IMR-90 (cell line): Measurements from ENCODE around the gene HOXA3. TPM values are rescaled to one million over a fixed set of nuclear protein-coding genes. Genes with fewer than 3 reads are reported as not detected.

Source experiments
- ATAC-seq: fragments of 200-7000 bp; cut with Tn5 transposase; 2 replicates; pipeline ENCODE4 v1.9.1; 2020; ENCODE audit warnings: low read depth, mild to moderate bottlenecking, moderate library complexity
- BruUV-seq: library from RNA; stranded (reverse); fragments of 400-500 nt; replicated peaks from 2 replicates; lab custom pipeline; 2021; lab: Mats Ljungman, UMichigan
- CTCF ChIA-PET: fragments of 300-600 bp; formaldehyde crosslinking; extraction: SDS; loops from one replicate; lab custom pipeline; 2021; ENCODE audit warnings: antibody characterized with exemption; lab: Yijun Ruan, JAX
- POLR2A ChIA-PET: fragments of 300-600 bp; sonication (Branson Sonifier 250); formaldehyde crosslinking; loops from one replicate; lab custom pipeline; 2022; ENCODE audit warnings: antibody characterized with exemption; ENCODE audit not compliant: unreplicated experiment; lab: Charles Lee
- DNase-seq: peaks from one replicate; pipeline ENCODE4 v3.0.0; 2013
- H2AFZ ChIP-seq: replicated peaks from 2 replicates; pipeline ENCODE3; 2013; ENCODE audit warnings: low read length, mild to moderate bottlenecking; ENCODE audit not compliant: poor library complexity
- H2AK5ac ChIP-seq: 2 replicates; pipeline ENCODE4 v1.6.1; 2013; ENCODE audit warnings: low read depth, low read length, inconsistent platforms
- H2AK9ac ChIP-seq: replicated peaks from 2 replicates; pipeline ENCODE3; 2013; ENCODE audit warnings: mild to moderate bottlenecking, low read depth, low read length, moderate library complexity; ENCODE audit not compliant: poor library complexity
- H2BK120ac ChIP-seq: 2 replicates; pipeline ENCODE4 v1.6.1; 2013; ENCODE audit warnings: low read depth, low read length, inconsistent platforms
- H2BK15ac ChIP-seq: 3 replicates; pipeline ENCODE4 v1.6.1; 2013; ENCODE audit warnings: low read depth, low read length, inconsistent platforms
- H2BK20ac ChIP-seq: 2 replicates; pipeline ENCODE4 v1.6.1; 2013; ENCODE audit warnings: low read depth, mild to moderate bottlenecking, inconsistent platforms, low read length, moderate library complexity
- H2BK5ac ChIP-seq: 2 replicates; pipeline ENCODE4 v1.6.1; 2013; ENCODE audit warnings: mild to moderate bottlenecking, low read depth, low read length, inconsistent platforms; ENCODE audit not compliant: poor library complexity, severe bottlenecking
- H3K14ac ChIP-seq: replicated peaks from 2 replicates; pipeline ENCODE4 v1.6.1; 2013; ENCODE audit warnings: low read depth, low read length, inconsistent platforms
- H3K18ac ChIP-seq: 2 replicates; pipeline ENCODE4 v1.6.1; 2013; ENCODE audit warnings: low read depth, low read length, control low read depth
- H3K23ac ChIP-seq: 2 replicates; pipeline ENCODE4 v1.6.1; 2013; ENCODE audit warnings: low read depth, low read length, inconsistent platforms
- H3K27ac ChIP-seq: 2 replicates; pipeline ENCODE4 v1.5.1; 2013; ENCODE audit warnings: mild to moderate bottlenecking, control low read depth, low read length; ENCODE audit not compliant: insufficient read depth
- H3K27me3 ChIP-seq: 2 replicates; pipeline ENCODE4 v1.6.1; 2013; ENCODE audit warnings: low read length; ENCODE audit not compliant: control insufficient read depth, insufficient read depth
- H3K36me3 ChIP-seq: 2 replicates; pipeline ENCODE4 v1.6.1; 2013; ENCODE audit warnings: low read length, mixed read lengths; ENCODE audit not compliant: control insufficient read depth, insufficient read depth
- H3K4ac ChIP-seq: 2 replicates; pipeline ENCODE4 v1.6.1; 2013; ENCODE audit warnings: low read depth, low read length, inconsistent platforms
- H3K4me1 ChIP-seq: 2 replicates; pipeline ENCODE4 v1.6.1; 2013; ENCODE audit warnings: low read length, mixed read lengths; ENCODE audit not compliant: control insufficient read depth, insufficient read depth
- H3K4me2 ChIP-seq: 2 replicates; pipeline ENCODE4 v1.6.1; 2013; ENCODE audit warnings: low read depth, mild to moderate bottlenecking, control low read depth, low read length, moderate library complexity
- H3K4me3 ChIP-seq: 2 replicates; pipeline ENCODE4 v1.5.1; 2013; ENCODE audit warnings: low read depth, mild to moderate bottlenecking, control low read depth, low read length, moderate library complexity; ENCODE audit not compliant: insufficient read depth
- H3K56ac ChIP-seq: 2 replicates; pipeline ENCODE4 v1.6.1; 2013; ENCODE audit warnings: low read length, inconsistent platforms; ENCODE audit not compliant: insufficient read depth; ENCODE audit errors: extremely low read depth
- H3K79me1 ChIP-seq, 2 experiments: 2 replicates each; pipeline ENCODE4 v1.6.1; 2013; ENCODE audit warnings: low read length in 2 of 2, inconsistent platforms in 1 of 2, low read depth in 1 of 2
- H3K9ac ChIP-seq: 2 replicates; pipeline ENCODE4 v1.6.1; 2013; ENCODE audit warnings: low read depth, low read length, control low read depth
- H3K9me1 ChIP-seq: 2 replicates; pipeline ENCODE4 v1.6.1; 2013; ENCODE audit warnings: low read length, inconsistent platforms; ENCODE audit not compliant: insufficient read depth
- H3K9me3 ChIP-seq: 2 replicates; pipeline ENCODE4 v1.6.1; 2013; ENCODE audit warnings: low read length; ENCODE audit not compliant: control insufficient read depth, insufficient read depth
- H4K20me1 ChIP-seq: 2 replicates; pipeline ENCODE4 v1.6.1; 2013; ENCODE audit warnings: low read length, inconsistent platforms; ENCODE audit not compliant: insufficient read depth
- H4K5ac ChIP-seq: 2 replicates; pipeline ENCODE4 v1.6.1; 2013; ENCODE audit warnings: mild to moderate bottlenecking, low read depth, low read length, control low read depth
- H4K8ac ChIP-seq, 2 experiments: 2 replicates each; pipeline ENCODE4 v1.6.1; 2013; ENCODE audit warnings: low read depth in 2 of 2, low read length in 2 of 2, control low read depth in 1 of 2, inconsistent platforms in 1 of 2
- H4K91ac ChIP-seq: 2 replicates; pipeline ENCODE4 v1.6.1; 2013; ENCODE audit warnings: low read depth, low read length, inconsistent platforms; ENCODE audit not compliant: insufficient read depth
- BHLHE40 ChIP-seq: fragments of 150-350 bp; IDR thresholded peaks from 2 replicates; pipeline ENCODE4 v1.6.1; 2016; ENCODE audit warnings: mild to moderate bottlenecking, low read depth, low read length
- CEBPB ChIP-seq: IDR thresholded peaks from 2 replicates; pipeline ENCODE4 v1.6.1; 2012; ENCODE audit warnings: low read depth, low read length, improper control_type of control experiment
- FOS ChIP-seq: fragments of 150-350 bp; IDR thresholded peaks from 2 replicates; pipeline ENCODE4 v1.6.1; 2016; ENCODE audit warnings: low read depth, low read length
- POLR2A ChIP-seq: IDR thresholded peaks from 2 replicates; pipeline ENCODE4 v1.6.1; 2012; ENCODE audit warnings: mild to moderate bottlenecking, low read depth, low read length
- RFX5 ChIP-seq: IDR thresholded peaks from 2 replicates; pipeline ENCODE4 v1.8.0; 2012; ENCODE audit warnings: low read depth, mild to moderate bottlenecking, low read length, moderate library complexity
- WGBS, 2 experiments: methylation state at CpG; one replicate each; pipeline versions ENCODE4 v1.1.5 to v1.1.7; 2013; ENCODE audit warnings: missing lambda C conversion rate in 2 of 2; ENCODE audit not compliant: insufficient read length in 1 of 2; ENCODE audit errors: extremely low coverage in 2 of 2; 5-methylcytosine and 5-hydroxymethylcytosine counted together
- dilution Hi-C: fragments of 300-500 bp; cut with HindIII; formaldehyde crosslinking; loops from one replicate; pipeline ENCODE4 v1.14.3; 2018; ENCODE audit warnings: low sequenced_read_pairs; ENCODE audit not compliant: unreplicated experiment
- in situ Hi-C: fragments of 300-500 bp; cut with MboI; formaldehyde crosslinking; loops from 3 replicates; pipeline ENCODE4 v1.14.3; 2019; ENCODE audit warnings: low sequenced_read_pairs, inconsistent platforms, mixed read lengths
- intact Hi-C: fragments of 100-400 bp; cut with micrococcal nuclease; formaldehyde crosslinking; loops from 2 replicates; pipeline ENCODE4 v1.10.0; 2022
- polyA plus RNA-seq, 3 experiments: library from polyadenylated mRNA; depleted of rRNA; stranded (reverse); fragments of >200 nt; gene quantifications; 2 replicates each; pipeline ENCODE4 v1.2.3, GENCODE V29; 2012; ENCODE audit warnings: low replicate concordance in 1 of 3
- total RNA-seq: library from RNA; depleted of rRNA; stranded (reverse); fragments of >200 nt; gene quantifications from 2 replicates; pipeline ENCODE4 v1.2.3, GENCODE V29; 2012

The HOXA3 gene
- total and polyA plus RNA-seq, 2 of the 4 experiments (the other 2 are of a cell fraction): 0.90 to 5.4 TPM

DNA sequence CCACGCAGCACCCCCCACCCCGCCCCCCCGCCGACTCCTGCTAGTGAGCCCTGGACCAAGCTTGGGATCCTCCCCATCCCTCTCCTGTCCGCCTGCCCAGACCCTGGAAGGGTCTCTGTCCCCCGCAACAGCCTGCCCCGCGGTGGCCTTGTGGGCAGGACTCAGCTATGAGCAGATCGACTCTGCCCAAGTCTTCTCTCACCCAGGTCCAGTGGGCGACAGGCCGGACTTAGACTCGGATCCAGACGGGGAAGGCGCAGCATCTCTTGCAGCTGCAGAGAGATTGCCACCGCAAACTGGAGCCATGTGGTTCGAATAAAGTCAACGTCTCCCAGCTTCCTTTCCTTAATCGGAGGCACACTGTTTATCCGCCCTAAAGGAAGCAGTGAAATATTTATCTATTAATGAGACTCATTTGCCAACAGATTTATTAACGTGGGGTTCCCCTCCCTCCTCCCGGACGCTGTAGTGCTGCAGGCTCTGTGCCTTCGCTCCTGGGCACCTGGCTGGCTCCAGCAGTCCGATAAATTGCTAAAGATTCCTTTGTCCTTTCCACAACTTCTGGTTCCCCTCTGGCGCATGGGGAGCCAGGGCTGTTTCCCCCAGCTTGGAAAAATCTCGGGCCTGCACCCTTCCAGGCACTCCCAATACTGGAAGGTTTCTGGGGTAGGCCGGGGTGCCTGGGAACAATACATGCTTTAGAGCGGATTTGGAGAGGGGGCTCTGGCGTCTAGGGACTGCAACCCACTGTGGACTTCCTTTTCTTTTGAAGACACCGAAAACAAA is 4.7 kb upstream of the HOXA3 start:
- ATAC-seq (no peak), DNase-seq (no peak)
- CTCF ChIA-PET: interaction anchor here (0.7 to 1.3 kb wide), 4 partner anchors 23 to 968 kb away, joined by 3 to 4 read pairs (median 3); no protein-coding TSS in a partner anchor
- Histone ChIP-seq H3K27ac (no peak overlapping the region), H2BK15ac (no peak overlapping the region), H4K5ac (no peak overlapping the region; the same call in 1 of the 2 replicates), H3K23ac (no peak overlapping the region), H2BK120ac (no peak overlapping the region), H3K27me3 (peaks cover 2% of the 10 kb centered on the region; the same call in 1 of the 2 replicates), H2BK20ac (no peak overlapping the region), H3K56ac (no peak overlapping the region), H2AFZ (peak overlapping the region; percentile 90), H3K9me3 (no peaks in the 10 kb centered on the region), H3K4me3 (peak overlapping the region; percentile 69; the same call in 1 of the 2 replicates), H3K79me1 (0 out of 4 replicates have a peak, but pooled peaks cover 0 to 4% of the 10 kb centered on the region in 2 experiments), H3K4me2 (peak overlapping the region; percentile 55; the same call in 1 of the 2 replicates), H3K36me3 (no peaks in the 10 kb centered on the region), H3K4me1 (peaks cover 6% of the 10 kb centered on the region; the same call in 1 of the 2 replicates), H2AK9ac (no peak overlapping the region), H3K14ac (no peak overlapping the region), H3K9me1 (peaks cover 3% of the 10 kb centered on the region; the same call in 1 of the 2 replicates), H3K18ac (no peak overlapping the region), H4K20me1 (no peaks in the 10 kb centered on the region), H3K4ac (no peak overlapping the region; the same call in 1 of the 2 replicates), H4K91ac (no peak overlapping the region), H3K9ac (no peak overlapping the region), H2BK5ac (no peak overlapping the region), H4K8ac (peak overlapping the region; percentile 30 to 90; a peak in 2 of 4 replicates), H2AK5ac (no peak overlapping the region)
- no peak for TF ChIP-seq CEBPB
- no peak for TF ChIP-seq BHLHE40
- TF ChIP-seq RFX5: no peak
- no peak for TF ChIP-seq POLR2A
- no peak for TF ChIP-seq FOS
- POLR2A ChIA-PET: no interaction called here
- 39% methylated on average over 8 of the region's 30 CpGs; no CpG with 5 or more reads in 1 of the 2 experiments for WGBS, 2 experiments
- in situ Hi-C loops: loop anchor here (5.0 kb wide), 2 partner anchors 790 to 1305 kb away; no protein-coding TSS in a partner anchor
- dilution Hi-C loops: no loop called here
- no TSS peak for BruUV-seq
- intact Hi-C loops: no loop called here
